Nephron (organoid): Measurements from ENCODE around the gene MAGEF1.
A peak's percentile ranks its signal among the peaks of the same experiment; 100 is the strongest.

ENCODE experiments used
- H3K27ac Mint-ChIP-seq, 3 experiments: 2 replicates each; pipeline ENCODE4 v1.8.0; 2020; ENCODE audit warnings: mixed read lengths in 3 of 3, mild to moderate bottlenecking in 2 of 3, moderate library complexity in 1 of 3
- H3K27me3 Mint-ChIP-seq: 2 replicates; pipeline ENCODE4 v1.8.0; 2021; ENCODE audit warnings: low read depth, mild to moderate bottlenecking, moderate library complexity, mixed read lengths
- H3K36me3 Mint-ChIP-seq: 2 replicates; pipeline ENCODE4 v1.8.0; 2020; ENCODE audit warnings: low read depth, mixed read lengths
- H3K4me1 Mint-ChIP-seq: 2 replicates; pipeline ENCODE4 v1.8.0; 2020; ENCODE audit warnings: mixed read lengths
- H3K4me3 Mint-ChIP-seq, 3 experiments: 2 replicates each; pipeline ENCODE4 v1.8.0; 2020; ENCODE audit warnings: mild to moderate bottlenecking in 3 of 3, mixed read lengths in 3 of 3, moderate library complexity in 2 of 3
- H3K9me3 Mint-ChIP-seq: 2 replicates; pipeline ENCODE4 v1.8.0; 2020; ENCODE audit warnings: mixed read lengths
- TF ChIP-seq, protein P1 (sequence below), 3 experiments: fragments of 200-600 bp; sonication (generic); IDR thresholded peaks; one replicate each; pipeline ENCODE4 v1.5.0; 2021; ENCODE audit warnings: antibody characterized with exemption in 3 of 3; ENCODE audit not compliant: unreplicated experiment in 3 of 3

MAGEF1 gene

DNA sequence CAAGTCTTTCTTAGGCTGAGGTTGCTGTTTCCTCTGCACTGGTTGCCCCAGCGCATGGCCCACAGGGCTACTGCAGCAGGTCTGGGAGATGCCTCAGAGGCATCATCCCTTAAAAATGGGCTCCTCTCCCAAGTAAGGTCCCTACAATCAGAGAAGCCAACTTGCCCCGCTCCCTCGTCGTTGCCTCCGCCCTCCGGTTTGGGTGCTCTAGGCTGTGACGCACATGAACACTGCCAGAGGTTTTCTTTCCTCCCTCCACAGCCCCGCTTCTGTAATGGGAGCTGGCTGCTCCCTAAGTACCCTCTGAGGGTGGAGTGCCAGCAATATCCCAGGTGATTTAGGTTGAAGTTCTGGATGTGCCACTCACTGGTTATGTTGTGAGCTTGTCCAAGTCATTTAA lies 14.0 kb downstream of the MAGEF1 start:
- Mint-ChIP-seq H3K4me3 (no peak overlapping the region), H3K4me1 (peaks cover 54% of the 10 kb centered on the region), H3K36me3 (peaks cover 14% of the 10 kb centered on the region), H3K9me3 (no peaks in the 10 kb centered on the region), H3K27ac (peak overlapping the region in 2 of 3 experiments; percentile 43 to 52), H3K27me3 (peaks cover 8% of the 10 kb centered on the region)
- TF ChIP-seq, protein P1, sequence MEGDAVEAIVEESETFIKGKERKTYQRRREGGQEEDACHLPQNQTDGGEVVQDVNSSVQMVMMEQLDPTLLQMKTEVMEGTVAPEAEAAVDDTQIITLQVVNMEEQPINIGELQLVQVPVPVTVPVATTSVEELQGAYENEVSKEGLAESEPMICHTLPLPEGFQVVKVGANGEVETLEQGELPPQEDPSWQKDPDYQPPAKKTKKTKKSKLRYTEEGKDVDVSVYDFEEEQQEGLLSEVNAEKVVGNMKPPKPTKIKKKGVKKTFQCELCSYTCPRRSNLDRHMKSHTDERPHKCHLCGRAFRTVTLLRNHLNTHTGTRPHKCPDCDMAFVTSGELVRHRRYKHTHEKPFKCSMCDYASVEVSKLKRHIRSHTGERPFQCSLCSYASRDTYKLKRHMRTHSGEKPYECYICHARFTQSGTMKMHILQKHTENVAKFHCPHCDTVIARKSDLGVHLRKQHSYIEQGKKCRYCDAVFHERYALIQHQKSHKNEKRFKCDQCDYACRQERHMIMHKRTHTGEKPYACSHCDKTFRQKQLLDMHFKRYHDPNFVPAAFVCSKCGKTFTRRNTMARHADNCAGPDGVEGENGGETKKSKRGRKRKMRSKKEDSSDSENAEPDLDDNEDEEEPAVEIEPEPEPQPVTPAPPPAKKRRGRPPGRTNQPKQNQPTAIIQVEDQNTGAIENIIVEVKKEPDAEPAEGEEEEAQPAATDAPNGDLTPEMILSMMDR (IDR thresholded peaks at IDR 0.05; ENCODE audit: unreplicated experiment in 3 of 3) = no peak

DNA sequence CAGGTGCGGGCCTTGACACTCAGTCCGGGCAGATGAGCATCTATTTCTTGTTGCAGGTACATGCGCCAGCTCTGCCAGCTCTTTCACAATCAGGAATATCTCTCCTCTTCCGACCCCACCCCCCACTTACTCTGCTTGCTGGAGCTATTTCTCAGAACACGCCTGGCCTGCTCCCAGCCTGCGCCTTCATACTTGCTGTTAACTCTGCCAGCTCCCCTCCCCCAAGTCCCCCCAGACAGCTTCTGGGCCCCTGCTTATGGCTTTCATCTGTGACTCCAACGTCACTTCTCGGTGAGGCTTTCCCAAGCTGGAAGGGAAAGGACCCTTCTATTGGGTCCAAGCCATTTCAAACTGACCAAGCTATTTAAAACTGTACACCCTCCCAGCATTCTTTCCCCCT lies 15.2 kb downstream of the MAGEF1 start:
- peak overlapping the region; percentile 59 to 95 (median 93) for H3K27ac Mint-ChIP-seq
- peaks cover 65% of the 10 kb centered on the region for H3K4me1 Mint-ChIP-seq
- no peaks in the 10 kb centered on the region for H3K9me3 Mint-ChIP-seq
- TF ChIP-seq, protein P1 (IDR thresholded peaks at IDR 0.05; ENCODE audit: unreplicated experiment in 3 of 3) = no peak
- H3K4me3 Mint-ChIP-seq = peak overlapping the region in 1 of 3 experiments; percentile 24
- H3K36me3 Mint-ChIP-seq = peaks cover 7% of the 10 kb centered on the region
- peaks cover 8% of the 10 kb centered on the region for H3K27me3 Mint-ChIP-seq

DNA sequence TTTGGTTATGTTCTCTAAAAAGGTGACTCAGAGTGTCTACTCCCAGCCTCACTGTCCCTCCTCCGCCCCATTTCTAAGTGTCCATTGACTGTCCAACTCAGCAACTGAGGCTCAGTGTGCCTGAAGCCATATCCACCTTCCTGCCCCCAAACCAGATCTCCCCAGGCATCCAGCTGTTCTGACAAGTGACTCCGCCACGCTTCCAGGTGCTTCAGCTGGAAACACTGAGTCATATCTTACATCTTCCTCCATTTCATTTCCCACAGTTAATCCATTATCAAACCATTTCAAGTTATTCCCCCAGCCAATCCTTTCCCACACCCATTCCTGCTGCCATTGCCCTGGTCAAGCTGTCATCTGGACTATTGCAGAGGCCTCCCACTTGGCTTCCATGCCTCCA lies 17.1 kb downstream of the MAGEF1 start:
- H3K36me3 Mint-ChIP-seq = peaks cover 1% of the 10 kb centered on the region
- peaks cover 8% of the 10 kb centered on the region for H3K27me3 Mint-ChIP-seq
- peak overlapping the region in 1 of 3 experiments; percentile 17 for H3K4me3 Mint-ChIP-seq
- TF ChIP-seq, protein P1 (IDR thresholded peaks at IDR 0.05; ENCODE audit: unreplicated experiment in 3 of 3) = no peak
- H3K9me3 Mint-ChIP-seq = no peaks in the 10 kb centered on the region
- peak overlapping the region; percentile 83 to 95 (median 95) for H3K27ac Mint-ChIP-seq
- H3K4me1 Mint-ChIP-seq = peaks cover 83% of the 10 kb centered on the region

DNA sequence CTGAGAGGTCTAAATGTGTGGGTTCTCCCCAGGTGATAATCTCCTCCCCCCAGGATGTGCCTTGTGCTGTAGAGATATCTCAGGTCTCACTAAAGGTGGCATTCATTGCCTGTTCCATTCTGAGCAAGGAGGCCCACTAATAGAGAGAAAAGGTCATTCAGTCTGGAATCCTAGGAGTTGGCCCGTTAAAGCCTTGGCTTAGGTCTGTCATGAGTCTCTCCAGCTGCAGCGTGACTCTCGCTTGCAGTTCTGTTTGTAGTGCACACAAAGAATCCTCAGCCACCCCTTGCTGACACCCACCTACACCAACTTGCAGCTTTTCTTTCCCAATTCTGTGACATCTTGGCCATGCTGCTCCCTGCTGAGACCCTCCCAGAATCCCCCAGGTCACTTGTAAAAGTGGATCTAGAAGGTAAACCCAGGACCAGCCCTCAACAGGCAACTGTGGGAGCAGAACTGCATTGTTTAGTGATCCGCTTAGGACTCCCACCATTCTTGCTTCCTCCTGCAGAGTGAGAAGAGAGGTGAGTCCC lies 17.7 kb downstream of the MAGEF1 start:
- Mint-ChIP-seq H3K9me3 (no peaks in the 10 kb centered on the region), H3K4me3 (peak overlapping the region in 1 of 3 experiments; percentile 17), H3K4me1 (peaks cover 88% of the 10 kb centered on the region), H3K36me3 (no peaks in the 10 kb centered on the region), H3K27me3 (peaks cover 8% of the 10 kb centered on the region), H3K27ac (peak overlapping the region; percentile 83 to 95 (median 95))
- TF ChIP-seq, protein P1 (IDR thresholded peaks at IDR 0.05; ENCODE audit: unreplicated experiment in 3 of 3) = no peak

DNA sequence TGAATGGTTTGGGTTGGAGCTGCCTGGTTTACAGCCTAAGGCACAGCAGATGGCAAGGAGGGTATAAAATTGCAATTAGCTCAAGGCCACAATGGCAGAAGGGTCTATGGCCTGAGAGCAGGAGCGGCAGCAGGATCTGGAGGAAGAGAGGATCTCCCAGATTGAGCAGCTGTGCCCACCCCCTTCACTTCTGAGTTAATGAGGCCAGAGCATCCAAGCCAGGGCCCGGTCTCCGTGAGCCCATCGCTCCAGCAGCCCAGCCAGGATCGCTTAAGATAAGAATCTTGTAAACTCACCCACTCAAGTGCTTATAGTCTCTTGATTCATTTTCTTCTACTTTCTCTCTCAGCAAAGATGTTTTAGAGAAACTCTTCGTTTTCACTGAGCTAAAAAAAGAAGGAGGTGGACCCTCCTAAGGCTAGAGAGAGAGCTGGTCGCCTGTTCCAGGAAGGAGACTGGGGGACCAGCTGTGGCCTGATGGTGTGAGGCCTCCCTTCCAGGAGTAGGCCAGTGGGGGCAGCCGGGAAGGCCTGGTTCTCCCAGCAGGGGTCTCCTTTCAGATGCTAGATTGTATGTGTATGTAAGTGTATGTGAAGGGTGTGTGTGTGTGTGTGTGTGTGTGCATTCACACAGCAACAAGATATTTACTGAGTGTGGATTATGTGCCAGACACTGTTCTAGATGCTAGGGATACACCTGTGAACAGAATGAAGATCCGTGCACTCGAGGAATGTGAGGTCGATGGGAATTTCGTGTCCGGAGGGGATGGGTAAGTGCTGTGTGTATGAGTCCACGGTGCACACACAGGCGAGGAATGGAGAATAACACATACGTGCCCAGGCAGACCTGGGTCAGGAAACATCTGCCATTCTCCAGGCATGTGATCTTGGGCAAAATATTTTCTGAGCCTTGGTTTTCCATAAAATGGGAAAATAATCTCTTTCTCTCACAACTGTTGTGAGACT lies 18.6 kb downstream of the MAGEF1 start:
- TF ChIP-seq, protein P1 (IDR thresholded peaks at IDR 0.05; ENCODE audit: unreplicated experiment in 3 of 3) = no peak
- no peaks in the 10 kb centered on the region for H3K36me3 Mint-ChIP-seq
- peaks cover 8% of the 10 kb centered on the region for H3K27me3 Mint-ChIP-seq
- peak overlapping the region in 2 of 3 experiments; percentile 35 to 59 for H3K4me3 Mint-ChIP-seq
- no peaks in the 10 kb centered on the region for H3K9me3 Mint-ChIP-seq
- peak overlapping the region; percentile 83 to 95 (median 95) for H3K27ac Mint-ChIP-seq
- H3K4me1 Mint-ChIP-seq = peaks cover 91% of the 10 kb centered on the region
